GM18502 (cell line): Measurements from ENCODE around the gene ZBTB4.

ENCODE experiments used
- ATAC-seq: cut with Tn5 transposase; IDR thresholded peaks from one replicate; pipeline ENCODE4 v1.9.1; 2021; ENCODE audit warnings: mild to moderate bottlenecking; ENCODE audit not compliant: unreplicated experiment, poor library complexity

ZBTB4 gene

GRCh38 chr17:7479213-7480088 lies at the start of gene ZBTB4:
ZBTB4 (minus strand) TSS chr17:7479631; CDS start chr17:7466801, 12,830 bp downstream.
- no peak for ATAC-seq

GRCh38 chr17:7528842-7529241 lies 49.4 kb upstream of the ZBTB4 start:
- ATAC-seq = no peak

GRCh38 chr17:7523033-7523432 lies 43.6 kb upstream of the ZBTB4 start:
- ATAC-seq = no peak

GRCh38 chr17:7515911-7516610 lies 36.6 kb upstream of the ZBTB4 start:
- ATAC-seq = no peak

- ATAC-seq = no peak
Observed at GRCh38 chr17:7513850-7514419, 34.5 kb upstream of the ZBTB4 start.

DNA sequence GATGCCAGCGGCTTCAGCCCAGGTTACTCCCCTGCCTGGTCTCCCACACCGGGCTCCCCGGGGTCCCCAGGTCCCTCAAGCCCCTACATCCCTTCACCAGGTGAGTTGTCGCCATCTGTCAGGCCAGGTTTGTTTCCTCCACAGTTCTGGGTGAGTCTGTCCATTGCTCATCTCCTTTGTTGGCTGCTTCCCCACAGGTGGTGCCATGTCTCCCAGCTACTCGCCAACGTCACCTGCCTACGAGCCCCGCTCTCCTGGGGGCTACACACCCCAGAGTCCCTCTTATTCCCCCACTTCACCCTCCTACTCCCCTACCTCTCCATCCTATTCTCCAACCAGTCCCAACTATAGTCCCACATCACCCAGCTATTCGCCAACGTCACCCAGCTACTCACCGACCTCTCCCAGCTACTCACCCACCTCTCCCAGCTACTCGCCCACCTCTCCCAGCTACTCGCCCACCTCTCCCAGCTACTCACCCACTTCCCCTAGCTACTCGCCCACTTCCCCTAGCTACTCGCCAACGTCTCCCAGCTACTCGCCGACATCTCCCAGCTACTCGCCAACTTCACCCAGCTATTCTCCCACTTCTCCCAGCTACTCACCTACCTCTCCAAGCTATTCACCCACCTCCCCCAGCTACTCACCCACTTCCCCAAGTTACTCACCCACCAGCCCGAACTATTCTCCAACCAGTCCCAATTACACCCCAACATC lies 33.6 kb upstream of the ZBTB4 start:
- ATAC-seq = no peak

DNA sequence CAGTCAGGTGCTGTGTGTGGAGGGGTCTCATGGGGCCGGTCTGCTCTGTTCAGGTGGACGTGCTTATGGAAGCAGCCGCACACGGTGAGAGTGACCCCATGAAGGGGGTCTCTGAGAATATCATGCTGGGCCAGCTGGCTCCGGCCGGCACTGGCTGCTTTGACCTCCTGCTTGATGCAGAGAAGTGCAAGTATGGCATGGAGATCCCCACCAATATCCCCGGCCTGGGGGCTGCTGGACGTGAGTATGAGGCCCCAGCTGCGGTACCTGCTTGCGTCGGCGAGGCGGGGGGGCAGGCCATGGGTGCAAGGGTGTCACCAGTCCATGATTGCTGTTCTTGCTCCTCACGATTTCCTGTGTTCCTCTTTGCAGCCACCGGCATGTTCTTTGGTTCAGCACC lies 32.7 kb upstream of the ZBTB4 start:
- no peak for ATAC-seq

GRCh38 chr17:7511108-7511507 lies 31.7 kb upstream of the ZBTB4 start:
- ATAC-seq = no peak

GRCh38 chr17:7509937-7510336 lies 30.5 kb upstream of the ZBTB4 start:
- no peak for ATAC-seq

GRCh38 chr17:7508846-7509245 lies 29.4 kb upstream of the ZBTB4 start:
- no peak for ATAC-seq

DNA sequence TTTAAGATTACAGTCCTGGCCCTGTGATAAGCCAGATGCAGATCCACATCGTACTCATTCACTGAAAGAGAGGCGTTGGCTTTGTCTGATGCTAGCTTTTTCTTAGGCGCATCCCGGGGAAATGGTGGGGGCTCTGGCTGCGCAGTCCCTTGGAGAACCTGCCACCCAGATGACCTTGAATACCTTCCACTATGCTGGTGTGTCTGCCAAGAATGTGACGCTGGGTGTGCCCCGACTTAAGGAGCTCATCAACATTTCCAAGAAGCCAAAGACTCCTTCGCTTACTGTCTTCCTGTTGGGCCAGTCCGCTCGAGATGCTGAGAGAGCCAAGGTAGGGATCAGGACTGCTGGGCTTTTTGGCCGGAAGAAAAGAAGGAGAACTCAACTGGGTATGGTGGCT lies 28.7 kb upstream of the ZBTB4 start:
- ATAC-seq = no peak

- no peak for ATAC-seq
Observed at GRCh38 chr17:7503521-7503920, 24.1 kb upstream of the ZBTB4 start.

DNA sequence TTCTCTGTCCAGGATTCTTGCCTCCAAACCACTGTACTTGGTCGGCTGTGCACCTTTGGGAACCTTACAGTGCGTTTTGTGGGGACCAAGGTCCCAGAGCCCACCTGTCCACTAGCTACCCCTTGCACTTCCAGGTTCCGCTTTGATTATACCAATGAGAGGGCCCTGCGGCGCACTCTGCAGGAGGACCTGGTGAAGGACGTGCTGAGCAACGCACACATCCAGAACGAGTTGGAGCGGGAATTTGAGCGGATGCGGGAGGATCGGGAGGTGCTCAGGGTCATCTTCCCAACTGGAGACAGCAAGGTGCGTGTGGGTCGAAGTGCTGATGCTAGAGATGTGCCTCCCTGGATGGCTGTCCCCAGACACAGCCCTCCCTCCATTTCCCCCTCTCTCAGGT lies 23.6 kb upstream of the ZBTB4 start:
- ATAC-seq = no peak

- no peak for ATAC-seq
Observed at GRCh38 chr17:7502171-7502847, 22.9 kb upstream of the ZBTB4 start.

- no peak for ATAC-seq
Observed at GRCh38 chr17:7501729-7502128, 22.3 kb upstream of the ZBTB4 start.

- ATAC-seq = no peak
Observed at GRCh38 chr17:7499161-7499560, 19.7 kb upstream of the ZBTB4 start.

GRCh38 chr17:7497636-7498035 lies 18.2 kb upstream of the ZBTB4 start:
- ATAC-seq = no peak

GRCh38 chr17:7497228-7497627 lies 17.8 kb upstream of the ZBTB4 start:
- no peak for ATAC-seq

DNA sequence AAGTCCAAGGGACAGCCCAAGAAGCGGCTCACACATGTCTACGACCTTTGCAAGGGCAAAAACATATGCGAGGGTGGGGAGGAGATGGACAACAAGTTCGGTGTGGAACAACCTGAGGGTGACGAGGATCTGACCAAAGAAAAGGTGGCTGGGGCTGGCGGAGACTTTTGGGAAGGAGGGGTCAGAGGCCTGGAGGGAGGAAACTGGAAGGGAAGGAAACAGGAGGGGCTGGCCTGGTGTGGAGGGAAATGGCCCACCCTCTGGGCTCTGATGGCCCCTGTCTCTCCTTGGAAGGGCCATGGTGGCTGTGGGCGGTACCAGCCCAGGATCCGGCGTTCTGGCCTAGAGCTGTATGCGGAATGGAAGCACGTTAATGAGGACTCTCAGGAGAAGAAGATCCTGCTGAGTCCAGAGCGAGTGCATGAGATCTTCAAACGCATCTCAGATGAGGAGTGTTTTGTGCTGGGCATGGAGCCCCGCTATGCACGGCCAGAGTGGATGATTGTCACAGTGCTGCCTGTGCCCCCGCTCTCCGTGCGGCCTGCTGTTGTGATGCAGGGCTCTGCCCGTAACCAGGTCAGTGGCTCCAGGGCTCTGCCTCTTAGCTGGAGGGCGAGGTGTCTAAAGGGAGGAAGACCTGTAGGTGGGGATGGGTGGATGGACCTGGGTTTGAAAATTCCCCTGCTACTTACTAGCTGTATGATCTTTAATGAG lies 17.2 kb upstream of the ZBTB4 start:
- no peak for ATAC-seq
